GM18519 (cell line): Measurements from ENCODE around the gene IFT80.
"Not testable (repeated sequence)": the region's sequence is repeated elsewhere in the genome, so short reads cannot be mapped to it uniquely, and the experiment has no call there.

Experiments
- ATAC-seq: cut with Tn5 transposase; IDR thresholded peaks from one replicate; pipeline ENCODE4 v1.9.1; 2021; ENCODE audit warnings: mild to moderate bottlenecking, moderate library complexity; ENCODE audit not compliant: unreplicated experiment, low FRiP score

IFT80 gene

GRCh38 chr3:160369784-160370183, 29.2 kb downstream of the IFT80 start:
- no peak for ATAC-seq

DNA sequence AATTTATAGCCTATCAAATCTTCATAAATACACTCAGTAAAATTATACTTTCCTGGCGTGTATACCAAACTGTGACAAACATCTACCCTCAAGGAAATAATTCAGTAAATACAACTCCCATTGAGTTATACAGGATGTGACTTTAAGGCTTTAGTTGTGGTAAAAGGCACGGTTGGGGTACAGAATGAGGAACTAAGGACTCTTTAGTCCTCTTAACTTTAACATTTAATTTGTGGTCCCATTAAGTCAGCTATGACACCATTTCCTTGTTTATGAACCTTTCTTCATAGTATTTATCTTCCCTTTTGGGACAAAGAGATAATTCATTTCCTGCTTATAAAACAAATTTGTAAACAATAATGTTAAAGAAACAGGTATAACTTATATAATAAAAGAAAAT, 30.2 kb downstream of the IFT80 start:
- peak; percentile 82 for ATAC-seq

DNA sequence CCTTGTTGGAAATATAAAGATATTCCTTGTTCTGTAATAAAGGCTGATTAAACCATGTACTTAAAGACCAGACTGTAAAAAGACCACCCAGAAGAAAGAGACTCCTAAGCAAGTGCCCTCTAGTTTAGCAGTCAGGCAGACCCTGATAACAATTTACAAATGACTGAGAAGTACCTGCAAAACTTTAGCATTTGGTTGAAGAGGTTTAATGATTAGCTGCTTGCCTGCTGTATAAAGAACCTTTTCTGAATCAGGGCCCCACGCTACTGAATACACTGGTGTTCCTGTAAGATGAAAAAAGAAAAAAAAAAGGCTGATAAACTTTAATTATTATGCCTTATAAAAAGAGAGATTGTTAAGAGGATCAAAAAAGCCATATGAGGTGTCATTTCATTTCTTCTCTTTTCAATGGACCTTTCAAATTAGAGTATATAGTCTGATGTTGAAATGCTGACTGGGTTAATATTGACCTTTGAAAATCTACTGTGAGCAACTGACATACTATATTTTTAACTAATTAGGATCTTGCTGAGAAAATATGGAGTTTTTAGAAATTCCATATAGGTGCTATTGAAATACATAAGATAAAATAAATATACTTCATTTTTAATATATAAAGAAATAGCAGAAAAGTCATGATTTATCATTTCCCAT, 33.0 kb downstream of the IFT80 start:
- no peak for ATAC-seq

DNA sequence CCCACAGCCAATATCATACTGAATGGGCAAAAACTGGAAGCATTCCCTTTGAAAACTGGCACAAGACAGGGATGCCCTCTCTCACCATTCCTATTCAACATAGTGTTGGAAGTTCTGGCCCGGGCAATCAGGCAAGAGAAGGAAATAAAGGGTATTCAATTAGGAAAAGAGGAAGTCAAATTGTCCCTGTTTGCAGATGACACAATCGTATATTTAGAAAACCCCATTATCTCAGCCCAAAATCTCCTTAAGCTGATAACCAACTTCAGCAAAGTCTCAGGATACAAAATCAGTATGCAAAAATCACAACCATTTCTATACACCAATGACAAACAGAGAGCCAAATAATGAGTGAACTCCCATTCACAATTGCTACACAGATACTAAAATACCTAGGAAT, 36.1 kb downstream of the IFT80 start:
- not testable (repeated sequence) for ATAC-seq

DNA sequence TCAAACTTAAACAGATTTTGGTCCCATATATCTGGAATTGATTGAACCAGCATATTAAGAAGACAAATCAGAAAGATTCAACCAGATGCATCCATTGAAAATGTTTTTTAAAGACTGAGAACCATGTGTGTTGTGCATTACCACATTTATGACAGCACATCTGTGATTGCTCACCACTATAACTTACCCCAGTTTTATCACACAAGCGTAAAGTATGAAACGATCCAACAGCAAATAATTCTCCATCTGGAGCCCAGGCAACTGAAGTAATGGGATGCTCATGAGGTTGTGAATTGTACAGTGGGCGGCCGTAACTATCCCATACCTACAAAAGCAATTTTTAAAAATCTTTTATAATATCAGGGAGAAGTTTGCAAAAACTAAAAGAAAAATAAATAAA, 43.2 kb downstream of the IFT80 start:
- no peak for ATAC-seq

DNA sequence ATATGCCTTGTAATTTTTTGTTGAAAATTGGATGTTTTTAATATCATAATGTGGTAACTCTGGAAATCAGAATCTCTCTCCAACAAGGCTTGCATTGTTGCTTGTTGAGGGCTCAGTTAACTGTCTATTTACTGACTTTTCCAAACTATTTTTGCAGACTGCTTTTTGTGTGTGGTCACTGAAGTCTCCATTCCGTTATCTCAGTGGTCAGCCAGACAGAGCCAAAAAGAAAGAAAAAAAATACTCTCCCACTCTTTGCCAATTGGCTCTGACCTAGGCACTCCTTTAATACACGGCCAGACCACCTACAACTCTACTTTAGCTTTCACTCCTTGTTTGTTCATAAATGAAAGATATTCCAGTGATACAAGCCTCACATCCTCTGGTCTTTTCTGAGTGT, 52.5 kb downstream of the IFT80 start:
- ATAC-seq = no peak

- ATAC-seq = no peak
Observed at GRCh38 chr3:160343132-160343531, 55.9 kb downstream of the IFT80 start.

GRCh38 chr3:160340351-160340750, 58.7 kb downstream of the IFT80 start:
- no peak for ATAC-seq

DNA sequence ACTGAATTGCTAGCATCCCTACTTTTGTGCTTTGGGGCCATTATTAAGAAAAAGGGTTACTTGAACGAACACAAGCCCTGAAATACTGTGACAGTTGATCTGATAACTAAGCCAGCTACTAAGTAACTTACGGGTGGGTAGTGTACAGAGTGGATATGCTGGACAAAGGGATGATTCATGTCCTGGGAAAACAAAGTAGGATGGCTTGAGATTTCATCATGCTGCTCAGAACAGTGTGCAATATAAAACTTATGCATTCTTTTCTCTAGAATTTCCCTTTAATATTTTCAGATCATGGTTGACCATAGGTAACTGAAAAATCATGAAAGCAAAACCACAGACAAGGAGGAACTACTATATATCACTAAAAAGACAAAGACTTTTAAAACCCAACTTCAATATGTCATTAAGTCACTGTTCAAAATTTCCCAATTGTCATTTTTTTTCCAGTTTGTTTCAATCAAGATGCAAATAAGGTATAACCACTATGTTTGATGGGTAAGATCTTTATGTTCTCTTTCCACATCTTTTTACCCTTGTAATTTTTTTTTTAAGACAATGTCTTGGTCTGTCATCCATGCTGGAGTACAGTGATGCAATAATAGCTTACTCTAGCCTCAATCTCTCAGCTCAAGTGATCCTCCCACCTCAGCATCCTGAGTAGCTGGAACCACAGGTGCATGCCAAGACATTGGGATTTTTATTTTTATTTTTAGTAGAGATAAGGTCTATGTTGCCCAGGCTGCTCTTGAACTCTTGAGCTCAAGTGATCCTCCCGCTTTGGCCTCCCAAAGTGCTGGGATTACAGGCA, 67.7 kb downstream of the IFT80 start:
- no peak for ATAC-seq

DNA sequence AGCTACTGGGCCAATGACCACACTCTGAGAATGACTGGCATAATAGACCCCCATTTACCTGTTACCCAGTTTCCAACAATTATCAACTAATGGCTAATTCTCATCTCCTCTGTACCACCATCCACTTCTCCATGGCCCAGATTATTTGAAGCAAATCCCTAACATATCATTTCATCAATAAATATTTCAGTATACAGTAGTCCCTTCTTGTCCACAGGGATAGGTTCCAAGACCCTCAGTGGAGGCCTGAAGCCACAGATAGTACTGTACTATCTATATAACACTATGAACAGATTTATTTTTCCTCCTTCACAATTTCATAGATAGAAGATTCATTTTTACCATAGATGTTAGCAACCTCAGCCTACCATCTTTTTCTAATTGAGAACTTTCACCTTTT, 68.3 kb downstream of the IFT80 start:
- ATAC-seq = no peak

DNA sequence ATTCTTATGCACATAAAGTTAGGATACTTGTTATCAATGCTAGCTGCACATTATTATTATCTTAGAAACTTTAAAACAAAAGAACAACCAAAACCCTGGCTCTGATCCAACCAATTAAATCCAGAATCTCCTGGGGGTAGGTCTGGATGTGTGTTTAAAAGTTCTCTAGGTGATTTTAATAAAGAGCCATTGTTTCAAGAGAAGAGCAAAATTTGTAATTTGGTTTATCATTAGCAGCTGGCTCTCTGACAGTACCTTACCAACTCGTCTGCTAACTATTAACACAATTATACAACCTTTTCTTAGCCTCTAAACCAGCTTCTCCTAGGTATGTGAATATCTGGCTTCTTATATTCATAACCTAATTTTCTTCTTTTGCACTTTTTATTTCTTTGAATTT, 68.9 kb downstream of the IFT80 start:
- ATAC-seq = no peak

DNA sequence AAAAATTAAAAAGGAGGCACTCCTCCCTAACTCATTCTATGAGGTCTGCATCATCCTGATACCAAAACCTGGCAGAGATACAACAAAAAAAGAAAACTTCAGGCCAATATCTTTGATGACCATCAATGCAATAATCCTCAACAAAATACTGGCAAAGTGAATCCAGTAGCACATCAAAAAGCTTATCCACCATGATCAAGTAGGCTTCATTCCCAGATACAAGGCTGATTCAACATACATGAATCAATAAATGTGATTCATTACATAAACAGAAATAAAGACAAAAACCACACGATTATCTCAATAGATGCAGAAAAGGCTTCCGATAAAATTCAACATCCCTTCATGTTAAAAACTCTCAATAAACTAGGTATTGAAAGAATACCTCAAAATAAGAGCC, 72.7 kb downstream of the IFT80 start:
- not testable (repeated sequence) for ATAC-seq

GRCh38 chr3:160321821-160322220, 77.2 kb downstream of the IFT80 start:
- not testable (repeated sequence) for ATAC-seq

DNA sequence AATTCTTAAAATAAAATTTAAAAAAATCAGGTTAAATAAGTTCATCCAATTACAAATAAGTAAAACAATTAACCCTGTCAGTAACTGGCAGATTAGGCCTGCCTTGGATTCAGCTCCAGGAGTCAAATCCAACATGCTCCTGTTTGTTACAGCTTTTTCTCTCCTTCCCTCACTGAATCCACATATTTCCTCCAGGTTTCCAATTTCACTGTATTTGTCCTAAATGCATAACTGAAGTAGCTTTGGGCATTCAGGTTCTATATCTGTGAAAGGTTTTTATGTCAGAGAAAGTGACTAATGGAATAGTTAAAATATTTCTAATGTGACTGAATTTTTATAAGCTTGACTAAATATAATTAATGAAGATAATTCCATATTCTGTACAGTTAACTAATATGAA, 79.7 kb downstream of the IFT80 start:
- no peak for ATAC-seq

DNA sequence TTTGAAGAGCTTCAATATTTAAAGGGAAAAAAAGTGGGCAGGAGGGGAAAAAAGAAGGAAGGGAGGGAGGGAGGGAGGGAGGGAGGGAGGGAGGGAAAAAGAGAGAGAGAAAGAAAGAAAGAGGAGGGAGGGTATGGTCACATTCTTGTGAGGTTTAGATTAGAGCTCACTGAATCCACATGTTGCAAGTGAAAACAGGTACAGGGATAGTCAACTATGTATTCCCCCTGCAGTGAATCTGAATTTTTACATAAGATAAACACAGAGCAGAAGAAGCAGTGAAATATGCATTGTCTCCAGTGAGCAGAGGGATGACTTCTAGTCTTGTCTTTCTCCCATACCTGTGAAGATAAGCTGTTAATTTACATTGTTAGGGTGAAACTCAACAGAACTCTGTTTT, 84.0 kb downstream of the IFT80 start:
- no peak for ATAC-seq

- ATAC-seq = no peak
Observed at GRCh38 chr3:160312014-160312624, 86.9 kb downstream of the IFT80 start.

DNA sequence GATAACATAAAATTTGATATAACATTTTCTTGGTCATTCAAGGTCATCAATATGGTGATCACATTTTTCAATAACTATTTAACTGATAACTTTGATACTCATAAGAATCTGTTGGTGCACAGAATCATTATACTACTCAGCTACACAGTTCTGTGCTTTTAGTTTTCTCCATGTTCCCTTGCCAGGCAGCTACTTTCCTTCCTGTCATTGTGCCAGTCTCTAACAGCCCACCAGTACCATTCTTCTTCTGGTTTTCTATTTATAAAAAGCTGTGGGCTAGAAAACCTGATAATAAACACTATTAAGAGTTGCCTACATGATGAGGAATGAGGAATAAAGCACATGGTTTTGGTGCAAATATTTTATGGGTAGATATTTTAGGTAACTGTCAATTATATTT, 96.2 kb downstream of the IFT80 start:
- no peak for ATAC-seq

DNA sequence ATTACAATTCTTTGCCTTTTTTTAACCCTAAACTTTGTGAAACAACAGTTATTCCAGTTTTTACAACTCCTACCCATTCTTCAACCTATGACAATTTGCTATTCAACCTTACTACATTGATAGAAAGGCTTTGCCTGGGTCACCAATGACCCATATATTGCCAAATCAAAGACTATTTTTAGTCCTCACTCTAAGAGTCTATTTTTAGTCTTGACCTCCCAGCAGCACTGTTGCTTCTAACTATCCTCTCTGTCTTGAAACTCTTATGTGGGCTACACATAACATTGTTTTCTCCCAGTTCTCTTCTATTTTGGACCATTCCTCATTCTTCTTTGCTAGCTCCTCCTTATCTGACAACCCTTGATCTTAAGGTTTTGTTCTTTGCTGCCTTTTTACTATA, 102.4 kb downstream of the IFT80 start:
- ATAC-seq = no peak

DNA sequence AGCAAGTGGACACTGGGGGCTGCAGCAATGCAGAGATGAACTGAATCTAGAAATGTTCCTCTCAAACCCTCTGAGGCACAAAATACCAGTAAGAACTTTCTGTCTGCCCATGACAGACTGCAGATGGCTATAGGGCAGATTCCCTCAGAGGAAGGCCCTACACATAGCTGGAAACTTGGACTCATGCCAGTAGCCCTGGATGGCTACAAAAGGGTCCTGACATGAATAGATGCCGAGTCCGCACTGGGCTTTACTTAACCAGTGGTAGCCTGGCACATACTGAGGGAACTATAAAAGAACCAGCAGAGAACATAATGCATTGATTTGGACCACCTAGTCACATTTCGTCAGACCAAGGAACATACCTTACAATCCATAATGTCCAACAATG, 107.1 kb downstream of the IFT80 start:
- no peak for ATAC-seq

DNA sequence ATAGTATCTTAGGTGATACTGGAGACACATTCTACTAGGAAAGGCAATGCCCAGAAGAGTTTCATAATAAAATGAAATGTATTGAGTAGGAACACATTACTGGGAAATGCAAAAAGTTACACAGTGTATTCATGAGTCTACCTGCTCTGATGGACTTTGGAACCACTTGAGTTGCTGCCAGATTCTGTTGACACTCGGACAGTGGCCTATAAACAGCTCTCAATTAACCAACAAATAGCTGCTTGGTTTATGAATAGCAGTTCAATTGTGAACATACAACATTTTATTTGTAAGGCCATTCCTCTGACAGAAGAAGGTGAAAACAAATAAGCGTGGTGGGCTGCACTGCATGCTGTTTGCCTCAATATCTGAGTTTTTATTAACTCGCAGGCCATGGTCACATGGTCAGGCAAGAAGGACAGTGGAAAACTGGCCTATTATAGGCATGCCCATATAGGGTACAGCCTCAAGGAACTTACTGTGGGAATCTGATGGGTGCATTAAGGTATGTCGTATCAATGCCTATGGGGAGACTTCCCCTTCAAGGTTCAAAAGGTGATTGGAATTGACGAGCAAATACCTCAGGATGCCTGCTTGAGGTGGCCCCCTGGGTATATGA, 107.6 kb downstream of the IFT80 start:
- ATAC-seq = no peak

DNA sequence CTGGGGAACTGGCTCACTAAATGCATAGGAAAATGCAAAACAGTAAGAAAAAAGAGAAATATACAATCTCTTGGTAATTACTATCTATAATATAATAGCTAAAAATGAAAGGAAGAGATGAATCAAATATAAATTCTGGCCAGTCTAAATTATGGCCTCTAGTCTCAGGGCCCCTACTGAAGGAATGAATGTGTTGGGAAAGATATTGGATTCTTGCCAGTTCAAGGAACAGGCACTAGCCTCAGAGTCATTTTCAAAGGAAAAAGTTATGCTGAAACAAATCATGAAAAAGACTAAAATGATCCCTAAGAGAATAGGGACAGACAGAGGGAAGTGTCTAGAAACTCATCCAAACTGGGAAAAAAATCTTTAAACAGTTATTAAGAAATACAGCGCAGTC, 111.4 kb downstream of the IFT80 start:
- no peak for ATAC-seq
